Measurements from ENCODE around the gene FAM229A.

FAM229A gene

DNA sequence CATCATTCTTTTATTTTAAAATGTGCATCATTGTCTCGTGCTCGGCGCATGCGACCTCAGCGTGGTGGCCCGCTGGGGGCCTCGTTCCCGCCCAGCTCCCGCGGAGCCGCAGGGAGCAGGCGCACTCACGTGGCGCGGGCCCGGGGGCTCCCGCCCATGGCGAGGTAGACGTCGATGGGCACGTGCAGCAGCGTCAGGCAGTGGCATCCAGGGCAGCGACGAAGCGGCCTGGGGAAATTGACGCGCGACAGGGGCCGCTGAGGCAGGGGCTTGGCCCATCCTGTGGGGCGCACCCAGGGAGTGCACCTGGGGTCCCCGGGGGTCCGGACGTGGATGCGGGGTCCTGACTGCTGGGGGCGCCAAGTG is 994 bp downstream of the FAM229A start:
- Histone ChIP-seq H3K79me1 (replicated peaks; ENCODE audit: low read length, poor library complexity, severe bottlenecking) (peaks cover 6% of the 10 kb centered on the region), H3K36me3 (ENCODE audit: control insufficient read depth in 1 of 2, insufficient read depth in 2 of 2, low read depth in 1 of 2, low read length in 2 of 2) (peaks cover 46 to 49% of the 10 kb centered on the region in 2 experiments), H2BK5ac (ENCODE audit: low read depth, low read length, poor library complexity, severe bottlenecking) (no peak overlapping the region), H3K18ac (ENCODE audit: low read depth in 1 of 2, low read length in 2 of 2) (peak overlapping the region in 1 of 2 experiments; percentile 34), H2AFZ (ENCODE audit: low read depth, low read length) (no peak overlapping the region), H3K4me1 (ENCODE audit: control insufficient read depth, insufficient read depth, low read depth, low read length) (peaks cover 18% of the 10 kb centered on the region), H3K23ac (ENCODE audit: low read length in 2 of 2) (no peak overlapping the region), H3K4me3 (ENCODE audit: insufficient read depth in 1 of 2, low read depth in 1 of 2, low read length in 2 of 2) (peak overlapping the region in 1 of 2 experiments; percentile 39), H3K14ac (ENCODE audit: low read length in 2 of 2) (no peak overlapping the region), H4K8ac (ENCODE audit: low read length) (peak overlapping the region; percentile 57), H3K9me3 (ENCODE audit: control insufficient read depth, low read length) (no peaks in the 10 kb centered on the region), H3K27ac (ENCODE audit: low read length, poor library complexity, severe bottlenecking) (no peak overlapping the region), H4K91ac (ENCODE audit: low read length) (peak overlapping the region; percentile 76), H3K4ac (ENCODE audit: low read depth in 1 of 2, low read length in 2 of 2) (no peak overlapping the region), H3K4me2 (ENCODE audit: low read length, poor library complexity, severe bottlenecking) (peak overlapping the region; percentile 21), H2AK5ac (ENCODE audit: low read length, severe bottlenecking) (no peak overlapping the region), H3K9ac (ENCODE audit: low read length) (no peak overlapping the region), H2BK120ac (ENCODE audit: low read depth, low read length) (no peak overlapping the region), H3K27me3 (ENCODE audit: control insufficient read depth in 1 of 2, insufficient read depth in 1 of 2, low read length in 2 of 2) (no peaks in the 10 kb centered on the region), H2BK12ac (ENCODE audit: low read length in 2 of 2) (peak overlapping the region in 1 of 2 experiments; percentile 42), H2BK15ac (ENCODE audit: low read depth, poor library complexity, severe bottlenecking) (peak overlapping the region; percentile 64)
- no peak for DNase-seq
- WGBS: 76% methylated on average over 35 of the region's 35 CpGs

- Histone ChIP-seq H3K4me3 (ENCODE audit: insufficient read depth in 1 of 2, low read depth in 1 of 2, low read length in 2 of 2) (no peak overlapping the region), H2BK120ac (ENCODE audit: low read depth, low read length) (no peak overlapping the region), H3K27me3 (ENCODE audit: control insufficient read depth in 1 of 2, insufficient read depth in 1 of 2, low read length in 2 of 2) (no peaks in the 10 kb centered on the region), H3K4me1 (ENCODE audit: control insufficient read depth, insufficient read depth, low read depth, low read length) (peaks cover 17% of the 10 kb centered on the region), H3K79me1 (replicated peaks; ENCODE audit: low read length, poor library complexity, severe bottlenecking) (peaks cover 5% of the 10 kb centered on the region), H3K9ac (ENCODE audit: low read length) (no peak overlapping the region), H2BK5ac (ENCODE audit: low read depth, low read length, poor library complexity, severe bottlenecking) (no peak overlapping the region), H3K27ac (ENCODE audit: low read length, poor library complexity, severe bottlenecking) (no peak overlapping the region), H3K4me2 (ENCODE audit: low read length, poor library complexity, severe bottlenecking) (no peak overlapping the region), H3K36me3 (ENCODE audit: control insufficient read depth in 1 of 2, insufficient read depth in 2 of 2, low read depth in 1 of 2, low read length in 2 of 2) (peaks cover 31 to 38% of the 10 kb centered on the region in 2 experiments), H2AFZ (ENCODE audit: low read depth, low read length) (no peak overlapping the region), H3K9me3 (ENCODE audit: control insufficient read depth, low read length) (no peaks in the 10 kb centered on the region), H2AK5ac (ENCODE audit: low read length, severe bottlenecking) (no peak overlapping the region), H3K14ac (ENCODE audit: low read length in 2 of 2) (no peak overlapping the region), H3K18ac (ENCODE audit: low read depth in 1 of 2, low read length in 2 of 2) (no peak overlapping the region), H3K4ac (ENCODE audit: low read depth in 1 of 2, low read length in 2 of 2) (no peak overlapping the region), H2BK15ac (ENCODE audit: low read depth, poor library complexity, severe bottlenecking) (no peak overlapping the region), H3K23ac (ENCODE audit: low read length in 2 of 2) (no peak overlapping the region), H2BK12ac (ENCODE audit: low read length in 2 of 2) (no peak overlapping the region), H4K8ac (ENCODE audit: low read length) (no peak overlapping the region), H4K91ac (ENCODE audit: low read length) (no peak overlapping the region)
- DNase-seq: no peak
- WGBS: 93% methylated on average over 1 of the region's 3 CpGs
These were observed 3.9 kb downstream of the FAM229A start for GRCh38 chr1:32358435-32358834.

GRCh38 chr1:32357614-32358013 is 4.7 kb downstream of the FAM229A start:
- no peak overlapping the region for H3K9ac ChIP-seq (ENCODE audit: low read length)
- H3K4ac ChIP-seq (ENCODE audit: low read depth in 1 of 2, low read length in 2 of 2): no peak overlapping the region
- H3K14ac ChIP-seq (ENCODE audit: low read length in 2 of 2): no peak overlapping the region
- no peak overlapping the region for H2BK120ac ChIP-seq (ENCODE audit: low read depth, low read length)
- DNase-seq: no peak
- peaks cover 11% of the 10 kb centered on the region for H3K79me1 ChIP-seq (replicated peaks; ENCODE audit: low read length, poor library complexity, severe bottlenecking)
- H3K4me1 ChIP-seq (ENCODE audit: control insufficient read depth, insufficient read depth, low read depth, low read length): peaks cover 24% of the 10 kb centered on the region
- no peak overlapping the region for H2BK5ac ChIP-seq (ENCODE audit: low read depth, low read length, poor library complexity, severe bottlenecking)
- H3K36me3 ChIP-seq (ENCODE audit: control insufficient read depth in 1 of 2, insufficient read depth in 2 of 2, low read depth in 1 of 2, low read length in 2 of 2): peaks cover 24 to 31% of the 10 kb centered on the region in 2 experiments
- no peak overlapping the region for H3K4me2 ChIP-seq (ENCODE audit: low read length, poor library complexity, severe bottlenecking)
- H2AFZ ChIP-seq (ENCODE audit: low read depth, low read length): no peak overlapping the region
- H2BK12ac ChIP-seq (ENCODE audit: low read length in 2 of 2): peak overlapping the region in 1 of 2 experiments; percentile 35
- H3K27me3 ChIP-seq (ENCODE audit: control insufficient read depth in 1 of 2, insufficient read depth in 1 of 2, low read length in 2 of 2): no peaks in the 10 kb centered on the region
- H3K9me3 ChIP-seq (ENCODE audit: control insufficient read depth, low read length): no peaks in the 10 kb centered on the region
- H4K8ac ChIP-seq (ENCODE audit: low read length): no peak overlapping the region
- no peak overlapping the region for H3K23ac ChIP-seq (ENCODE audit: low read length in 2 of 2)
- no peak overlapping the region for H4K91ac ChIP-seq (ENCODE audit: low read length)
- H2BK15ac ChIP-seq (ENCODE audit: low read depth, poor library complexity, severe bottlenecking): no peak overlapping the region
- H2AK5ac ChIP-seq (ENCODE audit: low read length, severe bottlenecking): no peak overlapping the region
- WGBS: 84% methylated on average over 6 of the region's 6 CpGs
- H3K18ac ChIP-seq (ENCODE audit: low read depth in 1 of 2, low read length in 2 of 2): no peak overlapping the region
- H3K4me3 ChIP-seq (ENCODE audit: insufficient read depth in 1 of 2, low read depth in 1 of 2, low read length in 2 of 2): no peak overlapping the region
- no peak overlapping the region for H3K27ac ChIP-seq (ENCODE audit: low read length, poor library complexity, severe bottlenecking)

DNA sequence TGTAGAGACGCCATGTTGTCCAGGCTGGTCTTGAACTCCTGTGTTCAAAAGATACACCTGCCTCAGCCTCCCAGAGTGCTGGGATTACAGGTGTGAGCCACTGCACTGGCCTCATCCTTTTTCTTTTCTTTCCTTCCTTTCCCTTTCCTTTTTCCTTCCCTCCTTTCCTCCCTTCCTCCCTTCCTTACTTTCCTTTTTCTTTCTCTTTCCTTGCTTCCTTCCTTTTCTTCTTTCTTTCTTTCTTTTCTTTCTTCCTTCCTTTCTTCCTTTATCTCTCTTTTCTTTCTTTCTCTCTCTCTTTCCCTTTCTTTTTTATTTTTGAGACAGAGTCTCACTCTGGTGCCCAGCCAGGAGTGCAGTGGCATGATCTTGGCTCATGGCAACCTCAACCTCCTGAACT is 5.8 kb downstream of the FAM229A start:
- no peak overlapping the region for H3K14ac ChIP-seq (ENCODE audit: low read length in 2 of 2)
- no peak overlapping the region for H2BK15ac ChIP-seq (ENCODE audit: low read depth, poor library complexity, severe bottlenecking)
- H2AFZ ChIP-seq (ENCODE audit: low read depth, low read length): no peak overlapping the region
- no peak for DNase-seq
- no peak overlapping the region for H3K4me3 ChIP-seq (ENCODE audit: insufficient read depth in 1 of 2, low read depth in 1 of 2, low read length in 2 of 2)
- H3K23ac ChIP-seq (ENCODE audit: low read length in 2 of 2): no peak overlapping the region
- no peak overlapping the region for H4K91ac ChIP-seq (ENCODE audit: low read length)
- H2BK120ac ChIP-seq (ENCODE audit: low read depth, low read length): no peak overlapping the region
- no peak overlapping the region for H4K8ac ChIP-seq (ENCODE audit: low read length)
- no peak overlapping the region for H2BK5ac ChIP-seq (ENCODE audit: low read depth, low read length, poor library complexity, severe bottlenecking)
- H3K4me1 ChIP-seq (ENCODE audit: control insufficient read depth, insufficient read depth, low read depth, low read length): peaks cover 21% of the 10 kb centered on the region
- no peaks in the 10 kb centered on the region for H3K27me3 ChIP-seq (ENCODE audit: control insufficient read depth in 1 of 2, insufficient read depth in 1 of 2, low read length in 2 of 2)
- H2BK12ac ChIP-seq (ENCODE audit: low read length in 2 of 2): no peak overlapping the region
- 92% methylated on average over 1 of the region's 1 CpG for WGBS
- no peak overlapping the region for H3K18ac ChIP-seq (ENCODE audit: low read depth in 1 of 2, low read length in 2 of 2)
- H3K36me3 ChIP-seq (ENCODE audit: control insufficient read depth in 1 of 2, insufficient read depth in 2 of 2, low read depth in 1 of 2, low read length in 2 of 2): peaks cover 18 to 31% of the 10 kb centered on the region in 2 experiments
- H3K4ac ChIP-seq (ENCODE audit: low read depth in 1 of 2, low read length in 2 of 2): no peak overlapping the region
- H2AK5ac ChIP-seq (ENCODE audit: low read length, severe bottlenecking): no peak overlapping the region
- H3K4me2 ChIP-seq (ENCODE audit: low read length, poor library complexity, severe bottlenecking): no peak overlapping the region
- H3K9me3 ChIP-seq (ENCODE audit: control insufficient read depth, low read length): no peaks in the 10 kb centered on the region
- no peak overlapping the region for H3K9ac ChIP-seq (ENCODE audit: low read length)
- H3K27ac ChIP-seq (ENCODE audit: low read length, poor library complexity, severe bottlenecking): no peak overlapping the region
- peaks cover 13% of the 10 kb centered on the region for H3K79me1 ChIP-seq (replicated peaks; ENCODE audit: low read length, poor library complexity, severe bottlenecking)
